BJ (cell line): ENCODE data around the gene HIBADH. TPM values are rescaled to one million over a fixed set of nuclear protein-coding genes. Genes with fewer than 3 reads are reported as not detected.

ENCODE experiments used
- CTCF ChIA-PET: fragments of 350-600 bp; formaldehyde crosslinking; extraction: SDS; loops from one replicate; lab custom pipeline; 2021; ENCODE audit warnings: antibody characterized with exemption, inconsistent platforms; lab: Yijun Ruan, JAX
- POLR2A ChIA-PET: fragments of 300-600 bp; sonication (Branson Sonifier 250); formaldehyde crosslinking; extraction: SDS; loops from one replicate; lab custom pipeline; 2021; ENCODE audit warnings: antibody characterized with exemption; lab: Charles Lee
- DNase-seq: peaks from one replicate; pipeline ENCODE4 v3.0.0-alpha.2; 2011; ENCODE audit warnings: low read depth
- H3K27me3 ChIP-seq: 2 replicates; pipeline ENCODE4 v1.6.0; 2011; ENCODE audit warnings: low read length; ENCODE audit not compliant: control insufficient read depth, insufficient read depth
- H3K36me3 ChIP-seq: 2 replicates; pipeline ENCODE4 v1.5.1; 2011; ENCODE audit warnings: low read length; ENCODE audit not compliant: control insufficient read depth, insufficient read depth
- H3K4me3 ChIP-seq: 2 replicates; pipeline ENCODE4 v1.5.1; 2011; ENCODE audit warnings: low read depth, mild to moderate bottlenecking, control low read depth, low read length
- CTCF ChIP-seq: IDR thresholded peaks from 2 replicates; pipeline ENCODE4 v1.5.1; 2011; ENCODE audit warnings: low read depth, mild to moderate bottlenecking, control low read depth, inconsistent platforms, low read length, moderate library complexity; ENCODE audit not compliant: insufficient read depth
- polyA plus RNA-seq: library from polyadenylated mRNA; depleted of rRNA; stranded (reverse); fragments of >200 nt; gene quantifications from 2 replicates; pipeline ENCODE4 v1.2.3, GENCODE V29; 2011

Gene HIBADH
- polyA plus RNA-seq, 1 experiment, result 42.4 TPM

- Histone ChIP-seq H3K36me3 (no peaks in the 10 kb centered on the region), H3K27me3 (no peaks in the 10 kb centered on the region), H3K4me3 (no peak overlapping the region)
- no peak for TF ChIP-seq CTCF
- ChIA-PET CTCF (interaction anchor here (1.2 kb wide), 1 partner anchor 25 kb away, joined by 3 read pairs; no protein-coding TSS in a partner anchor), POLR2A (no interaction called here)
- no peak for DNase-seq
These were observed 62.4 kb downstream of the HIBADH start for GRCh38 chr7:27600247-27600646.

- ChIA-PET POLR2A (no interaction called here), CTCF (interaction anchor here (0.5 to 1.4 kb wide), 2 partner anchors 17 to 36 kb away, joined by 3 to 4 read pairs; no protein-coding TSS in a partner anchor)
- Histone ChIP-seq H3K4me3 (no peak overlapping the region), H3K27me3 (no peaks in the 10 kb centered on the region), H3K36me3 (no peaks in the 10 kb centered on the region)
- DNase-seq, result no peak
- no peak for TF ChIP-seq CTCF
These were observed 67.7 kb downstream of the HIBADH start for GRCh38 chr7:27595009-27595408.

- POLR2A ChIA-PET, result no interaction called here
- H3K36me3 ChIP-seq, result no peaks in the 10 kb centered on the region
- no peak for DNase-seq
These were observed 69.5 kb downstream of the HIBADH start for GRCh38 chr7:27593226-27593625.

GRCh38 chr7:27590416-27590815 lies 72.3 kb downstream of the HIBADH start:
- H3K4me3 ChIP-seq, result no peak overlapping the region
- ChIA-PET POLR2A (no interaction called here), CTCF (interaction anchor here (0.7 kb wide), 1 partner anchor 9 kb away, joined by 3 read pairs; no protein-coding TSS in a partner anchor)
- H3K27me3 ChIP-seq, result no peaks in the 10 kb centered on the region
- H3K36me3 ChIP-seq, result no peaks in the 10 kb centered on the region
- no peak for DNase-seq
- no peak for TF ChIP-seq CTCF

More at GRCh38 chr7:27593226-27593625, 69.5 kb downstream of the HIBADH start:
- no peaks in the 10 kb centered on the region for H3K27me3 ChIP-seq
- CTCF ChIA-PET, result interaction anchor here (0.6 to 1.6 kb wide), 2 partner anchors 10 to 500 kb away, joined by 3 read pairs; no protein-coding TSS in a partner anchor
- no peak overlapping the region for H3K4me3 ChIP-seq
- TF ChIP-seq CTCF, result no peak

GRCh38 chr7:27587429-27587828 lies 75.3 kb downstream of the HIBADH start:
- TF ChIP-seq CTCF, result no peak
- CTCF ChIA-PET, result interaction anchor here (0.7 to 1.4 kb wide), 5 partner anchors 35 to 429 kb away, joined by 3 to 5 read pairs (median 3); no protein-coding TSS in a partner anchor
- no peak for DNase-seq
- Histone ChIP-seq H3K27me3 (no peaks in the 10 kb centered on the region), H3K36me3 (no peaks in the 10 kb centered on the region), H3K4me3 (no peak overlapping the region)
- POLR2A ChIA-PET, result interaction anchor here (0.6 to 0.7 kb wide), 2 partner anchors 19 to 1380 kb away, joined by 3 to 4 read pairs; no protein-coding TSS in a partner anchor
